SHP77 treated with DMSO at 0.1 percent for 48 hours (cell line): ENCODE measurements around the gene TM4SF18.
"Not testable (repeated sequence)": the region's sequence is repeated elsewhere in the genome, so short reads cannot be mapped to it uniquely, and the experiment has no call there.

ENCODE experiments used
- DNase-seq: peaks from one replicate; lab custom pipeline; 2025; lab: John Stamatoyannopoulos, UW

The TM4SF18 gene, protein sequence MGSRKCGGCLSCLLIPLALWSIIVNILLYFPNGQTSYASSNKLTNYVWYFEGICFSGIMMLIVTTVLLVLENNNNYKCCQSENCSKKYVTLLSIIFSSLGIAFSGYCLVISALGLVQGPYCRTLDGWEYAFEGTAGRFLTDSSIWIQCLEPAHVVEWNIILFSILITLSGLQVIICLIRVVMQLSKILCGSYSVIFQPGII

DNA sequence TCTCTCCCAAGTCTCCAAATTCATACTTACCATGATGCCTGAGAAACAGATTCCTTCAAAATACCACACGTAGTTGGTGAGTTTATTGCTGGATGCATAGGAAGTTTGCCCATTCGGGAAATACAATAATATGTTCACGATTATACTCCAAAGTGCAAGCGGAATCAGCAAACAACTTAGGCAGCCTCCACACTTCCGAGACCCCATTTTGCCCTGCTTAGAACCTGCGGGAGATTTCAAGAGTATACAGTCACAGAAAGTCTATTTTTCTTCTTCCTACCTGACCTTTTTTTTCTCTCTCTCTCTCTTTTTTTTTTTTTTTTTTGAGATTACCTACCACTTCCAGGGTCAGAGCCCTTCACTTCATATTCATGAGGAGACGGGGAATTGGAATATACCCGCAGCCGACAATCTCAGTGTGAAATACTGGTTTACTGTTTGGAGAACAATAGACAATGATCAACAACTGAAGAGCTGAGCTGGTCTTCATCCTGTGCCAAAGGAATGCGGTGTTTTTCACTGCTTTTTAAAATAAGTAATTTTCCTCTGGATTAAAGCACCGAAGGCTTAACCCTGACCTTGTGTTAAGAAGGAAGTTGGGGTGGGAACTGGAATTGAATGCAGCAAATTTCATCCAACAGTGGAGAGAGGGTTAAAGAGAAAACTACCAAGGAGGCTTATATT lies at the start of gene TM4SF18:
TM4SF18 (minus strand) TSS at position 461 of the 684 bp plus-strand sequence; CDS start at position 207, 254 bp downstream.
- DNase-seq: no peak

DNA sequence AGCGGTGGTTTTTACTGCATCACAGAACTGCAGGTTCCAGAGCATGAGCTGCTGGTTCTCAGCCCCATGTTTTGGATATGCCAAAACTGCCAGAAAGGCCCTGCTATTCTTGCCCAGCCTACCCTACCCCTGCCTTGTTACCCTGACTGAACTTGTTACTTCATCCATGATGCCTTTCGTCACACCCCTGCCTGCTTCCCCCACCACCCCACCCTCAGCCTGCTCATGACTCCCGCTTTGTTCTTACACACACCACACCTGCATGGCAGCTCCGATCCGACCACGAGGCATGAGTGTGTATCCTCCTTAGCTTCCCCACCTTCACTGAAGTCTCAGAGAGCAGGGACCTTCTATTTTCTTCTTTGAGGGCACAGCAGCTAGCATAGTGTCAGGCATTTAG lies 49.1 kb upstream of the TM4SF18 start:
- DNase-seq: no peak

DNA sequence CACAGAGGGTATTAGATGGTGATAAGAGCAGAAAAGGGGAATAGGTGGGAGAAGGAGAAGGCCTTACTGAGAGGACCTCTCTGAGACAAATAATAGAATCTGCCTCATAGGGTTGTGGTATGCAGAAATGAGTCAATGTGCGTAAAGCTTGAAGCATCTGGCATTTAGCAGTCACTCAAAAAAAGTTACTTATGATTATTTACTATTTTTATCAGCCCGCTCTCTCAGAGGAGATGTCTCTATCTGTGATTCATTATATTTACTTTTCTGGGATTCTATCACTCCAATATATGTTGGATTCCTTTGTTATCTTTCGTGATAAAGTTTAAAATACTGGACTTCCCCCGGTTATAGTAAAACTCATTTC lies 48.6 kb upstream of the TM4SF18 start:
- no peak for DNase-seq

DNA sequence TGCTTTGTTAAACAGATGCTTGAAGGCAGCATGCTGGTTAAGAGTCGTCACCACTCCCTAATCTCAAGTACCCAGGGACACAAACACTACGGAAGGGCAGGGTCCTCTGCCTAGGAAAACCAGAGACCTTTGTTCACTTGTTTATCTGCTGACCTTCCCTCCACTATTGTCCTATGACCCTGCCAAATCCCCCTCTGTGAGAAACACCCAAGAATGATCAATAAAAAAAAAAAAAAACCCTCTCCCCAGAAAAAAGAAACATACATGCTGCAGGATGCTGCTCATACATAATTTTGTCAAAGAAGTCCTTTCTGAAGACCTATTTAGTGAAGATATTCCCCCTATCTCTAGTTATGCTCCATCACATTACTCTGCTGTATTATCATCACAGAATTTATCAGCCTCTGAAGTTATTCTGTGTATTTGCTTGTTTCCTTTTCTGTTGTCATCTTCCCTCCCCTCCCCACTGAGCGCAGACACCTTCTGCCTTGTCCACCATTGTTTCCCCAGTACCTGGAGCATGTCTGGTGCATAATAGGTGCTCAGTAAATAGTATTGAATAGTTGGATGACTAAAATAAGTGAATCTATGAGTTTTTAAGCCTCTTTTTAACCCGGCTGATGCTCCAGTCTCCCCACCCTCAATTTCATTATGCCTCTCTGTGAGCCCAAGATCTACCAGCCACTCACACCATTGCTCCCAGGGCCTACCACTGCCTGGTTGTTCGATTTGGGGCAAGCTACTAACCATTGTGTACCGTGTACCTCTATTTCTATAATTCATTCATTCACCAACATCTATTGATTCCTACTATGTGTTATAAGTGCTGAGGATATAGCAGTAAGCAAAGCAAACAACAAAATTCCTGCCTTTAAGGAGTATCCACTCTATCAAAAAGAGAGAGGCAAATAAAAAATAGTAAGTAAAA lies 48.0 kb upstream of the TM4SF18 start:
- DNase-seq: no peak

DNA sequence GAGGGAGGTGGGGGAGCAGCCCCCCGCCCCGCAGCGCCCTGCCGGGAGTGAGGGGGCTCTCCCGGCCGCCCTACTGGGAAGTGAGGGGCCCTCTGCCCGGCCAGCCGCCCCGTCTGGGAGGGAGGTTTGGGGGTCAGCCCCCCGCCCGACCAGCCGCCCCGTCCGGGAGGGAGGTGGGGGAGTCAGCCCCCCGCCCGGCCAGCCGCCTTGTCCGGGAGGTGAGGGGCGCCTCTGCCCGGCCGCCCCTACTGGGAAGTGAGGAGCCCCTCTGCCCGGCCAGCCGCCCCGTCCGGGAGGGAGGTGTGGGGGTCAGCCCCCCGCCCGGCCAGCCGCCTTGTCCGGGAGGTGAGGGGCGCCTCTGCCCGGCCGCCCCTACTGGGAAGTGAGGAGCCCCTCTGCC lies 46.8 kb upstream of the TM4SF18 start:
- DNase-seq: not testable (repeated sequence)

DNA sequence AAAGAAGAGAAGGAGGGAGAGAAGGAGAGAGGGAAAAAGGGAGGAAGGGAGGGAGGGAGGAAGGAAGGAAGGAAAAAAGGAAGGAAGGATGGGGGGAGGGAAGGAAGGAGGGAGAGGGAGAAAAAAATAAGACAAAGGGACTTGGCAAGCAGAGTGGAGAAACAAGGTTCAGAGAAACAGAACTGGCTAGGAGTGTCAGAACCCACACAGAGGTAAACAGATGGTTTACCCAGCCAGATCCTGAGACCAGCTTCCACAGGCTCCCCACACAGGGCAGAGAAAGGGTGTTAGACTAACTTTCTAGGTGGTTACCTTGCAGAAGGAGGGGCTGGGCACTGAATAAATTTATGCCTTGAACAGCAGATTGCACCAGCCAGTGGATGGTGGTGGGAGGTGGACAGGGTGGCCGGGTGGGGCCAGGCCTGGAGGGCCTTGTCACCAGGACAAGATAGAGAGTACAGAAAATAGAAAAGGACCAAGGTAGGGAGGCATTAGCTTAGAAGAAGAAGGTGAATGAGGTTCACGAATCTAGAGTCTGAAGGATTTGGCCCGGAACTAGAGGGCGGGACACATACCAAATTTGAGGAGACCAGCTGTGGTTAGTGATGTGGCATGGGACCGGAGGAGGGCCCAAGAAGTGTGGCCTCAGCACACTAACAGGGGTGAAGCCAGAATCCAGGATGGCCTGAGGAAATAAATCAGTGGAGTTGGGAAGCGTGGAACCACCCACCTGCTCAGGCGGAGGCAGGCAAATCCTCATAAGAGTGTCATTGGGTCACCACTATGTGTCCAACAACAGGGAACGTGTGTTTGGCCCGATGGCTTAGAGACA lies 45.3 kb upstream of the TM4SF18 start:
- no peak for DNase-seq

DNA sequence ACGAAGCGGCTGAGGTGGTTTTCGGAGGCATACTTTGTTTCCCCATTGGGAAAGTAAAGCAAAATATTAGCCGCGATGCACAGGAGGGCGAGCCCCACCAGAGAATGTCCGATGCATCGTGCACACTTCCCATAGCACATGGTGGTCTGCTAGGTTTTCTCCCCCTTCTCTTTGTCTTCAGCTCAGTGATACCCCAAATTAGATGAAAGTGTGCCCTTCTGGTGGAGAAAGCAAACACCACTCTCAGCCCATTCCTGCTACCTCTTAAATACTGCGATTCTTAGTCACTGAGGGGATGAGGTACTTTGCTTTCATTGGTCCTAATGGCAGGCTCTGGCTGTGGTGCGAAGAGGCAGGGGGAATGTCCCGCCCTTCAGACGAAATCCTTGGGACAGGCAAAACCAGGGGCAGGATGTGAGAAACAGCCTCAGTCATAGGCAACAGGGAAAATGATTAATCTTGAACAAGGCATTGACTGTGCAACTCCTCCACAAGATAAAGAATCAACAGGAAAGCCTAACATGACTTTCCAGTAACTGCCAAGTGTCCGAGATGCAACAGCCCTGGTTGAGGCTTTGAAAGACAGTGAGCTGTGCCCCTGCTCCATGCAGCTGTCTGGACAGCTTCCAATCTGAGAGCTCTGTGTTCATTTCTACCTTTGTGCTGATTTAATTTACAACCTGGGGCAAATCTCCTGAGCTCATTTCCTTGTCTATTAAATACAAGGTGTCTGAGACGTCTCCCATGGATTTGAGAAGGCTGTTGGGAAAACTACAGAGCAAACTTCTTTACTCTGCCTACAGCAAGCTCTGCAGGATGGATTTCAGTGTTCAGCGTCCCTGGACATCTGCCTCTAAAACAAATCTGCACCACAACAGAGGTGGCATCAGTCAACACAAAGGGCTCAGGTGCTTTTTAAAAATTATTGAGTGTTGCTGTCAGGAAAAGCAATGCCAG lies 44.2 kb upstream of the TM4SF18 start, which contains the start of gene TM4SF1:
TM4SF1 (minus strand) TSS at position 242 of the 957 bp plus-strand sequence; CDS start at position 140, 102 bp downstream.
- DNase-seq: peak; percentile 78

DNA sequence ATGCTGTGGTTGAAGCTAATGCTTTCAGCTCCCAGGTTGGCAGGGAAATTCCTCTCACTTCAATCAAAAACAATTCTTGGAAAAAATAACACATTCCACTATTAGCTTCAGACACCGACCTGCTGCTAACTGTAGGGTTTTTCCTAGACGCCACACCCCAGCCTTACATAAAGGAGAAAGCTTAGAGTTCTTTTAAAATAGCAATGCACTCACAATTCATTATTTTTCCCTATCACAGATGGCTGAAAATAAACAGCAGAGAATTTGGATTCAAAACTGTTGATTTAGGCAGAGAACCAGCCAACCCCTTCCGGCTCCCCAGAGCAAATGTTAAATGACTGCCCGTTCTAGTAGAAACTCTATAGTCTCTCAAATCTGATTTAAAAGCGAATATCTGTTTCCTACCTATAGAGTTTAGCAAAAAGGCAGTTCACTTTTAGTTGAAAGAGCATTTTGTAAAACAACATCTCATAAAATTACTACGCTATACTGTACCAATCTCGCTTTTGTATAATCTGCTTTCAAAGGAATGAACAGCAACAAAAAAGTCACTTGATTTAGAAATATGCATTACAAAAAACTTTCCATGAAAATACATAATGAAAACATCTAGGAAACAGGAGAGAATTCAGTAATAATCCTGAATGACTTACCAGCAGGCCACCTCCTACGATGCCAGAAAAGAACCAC lies 43.4 kb upstream of the TM4SF18 start:
- DNase-seq: peak; percentile 52

DNA sequence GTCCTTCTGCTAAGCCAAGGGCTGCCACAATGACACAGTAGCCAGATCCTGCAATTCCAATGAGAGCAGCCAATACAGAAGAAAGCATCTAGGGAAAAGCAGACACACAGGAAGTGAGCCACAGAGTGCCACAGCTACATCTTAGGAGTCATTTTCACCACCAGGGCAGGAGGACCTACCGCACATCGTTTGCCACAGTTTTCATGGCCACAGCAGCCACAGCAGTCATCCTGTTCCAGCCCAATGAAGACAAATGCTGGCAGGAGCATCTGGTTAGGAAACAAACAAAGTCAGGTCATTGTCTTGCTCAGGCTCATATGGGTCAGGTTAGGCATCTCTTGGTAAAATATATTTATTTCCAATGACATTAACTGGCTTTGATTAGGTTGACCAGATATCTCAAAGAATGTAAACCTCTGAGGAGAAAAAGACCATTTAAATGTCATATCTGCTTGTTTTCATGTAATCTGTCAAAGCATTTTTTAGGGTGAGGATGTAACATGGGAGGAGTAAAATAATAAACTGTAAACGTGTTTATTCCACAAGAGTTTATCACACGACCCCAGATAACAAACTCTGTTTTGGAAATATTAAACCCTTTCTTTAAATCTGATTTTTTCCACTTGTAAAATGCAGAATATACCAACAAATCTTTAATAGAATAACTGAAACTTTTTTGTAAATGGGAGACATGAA lies 42.2 kb upstream of the TM4SF18 start:
- no peak for DNase-seq

DNA sequence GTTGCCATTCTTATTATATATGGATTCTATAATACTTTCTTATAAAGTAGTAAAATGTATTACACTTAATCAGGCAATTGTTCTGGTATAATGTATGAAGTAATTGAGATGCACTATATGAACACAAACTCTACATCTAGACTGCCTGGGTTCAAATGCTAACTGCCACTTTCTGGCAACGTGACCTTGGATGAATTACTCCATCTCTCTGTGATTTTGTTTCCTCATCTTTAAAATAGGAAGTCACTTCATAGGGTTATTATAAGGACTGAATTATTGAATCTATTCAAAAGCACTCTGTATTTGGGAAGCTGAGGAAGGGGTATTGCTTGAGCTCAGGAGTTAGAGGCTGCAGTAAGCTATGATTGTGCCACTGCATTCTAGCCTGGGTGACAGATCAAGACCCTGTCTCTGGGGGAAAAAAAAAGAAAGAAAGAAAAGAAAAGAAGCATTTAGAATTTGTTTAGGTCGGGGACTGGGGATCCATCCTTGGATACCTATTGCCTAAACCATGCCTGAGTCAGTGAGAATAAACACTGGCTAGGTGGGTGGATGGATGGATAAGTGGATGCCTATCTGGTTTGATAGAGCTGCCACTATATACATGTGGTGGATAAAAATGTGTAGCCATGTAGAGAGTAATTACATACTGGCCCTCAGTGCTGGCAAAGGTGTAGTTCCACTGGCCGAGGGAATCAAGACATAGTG lies 41.5 kb upstream of the TM4SF18 start:
- DNase-seq: no peak

DNA sequence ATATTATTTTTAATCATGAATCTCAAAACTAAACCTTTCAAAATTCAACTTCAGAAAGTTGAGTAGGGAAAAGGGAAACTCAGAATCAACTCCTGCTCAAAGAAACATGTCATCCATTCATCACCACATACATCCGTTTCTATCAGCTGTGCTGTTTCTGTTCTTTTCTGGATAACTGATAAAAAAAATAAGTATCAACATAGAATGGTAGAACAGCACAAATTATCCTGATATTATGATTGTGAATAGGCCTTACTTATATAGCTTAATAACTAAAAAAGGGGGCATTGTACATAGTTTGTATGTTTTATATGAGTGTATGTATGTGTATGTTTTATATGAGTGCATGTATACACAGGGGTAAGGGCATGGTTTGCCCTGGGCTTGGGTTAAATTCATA lies 41.0 kb upstream of the TM4SF18 start:
- no peak for DNase-seq

DNA sequence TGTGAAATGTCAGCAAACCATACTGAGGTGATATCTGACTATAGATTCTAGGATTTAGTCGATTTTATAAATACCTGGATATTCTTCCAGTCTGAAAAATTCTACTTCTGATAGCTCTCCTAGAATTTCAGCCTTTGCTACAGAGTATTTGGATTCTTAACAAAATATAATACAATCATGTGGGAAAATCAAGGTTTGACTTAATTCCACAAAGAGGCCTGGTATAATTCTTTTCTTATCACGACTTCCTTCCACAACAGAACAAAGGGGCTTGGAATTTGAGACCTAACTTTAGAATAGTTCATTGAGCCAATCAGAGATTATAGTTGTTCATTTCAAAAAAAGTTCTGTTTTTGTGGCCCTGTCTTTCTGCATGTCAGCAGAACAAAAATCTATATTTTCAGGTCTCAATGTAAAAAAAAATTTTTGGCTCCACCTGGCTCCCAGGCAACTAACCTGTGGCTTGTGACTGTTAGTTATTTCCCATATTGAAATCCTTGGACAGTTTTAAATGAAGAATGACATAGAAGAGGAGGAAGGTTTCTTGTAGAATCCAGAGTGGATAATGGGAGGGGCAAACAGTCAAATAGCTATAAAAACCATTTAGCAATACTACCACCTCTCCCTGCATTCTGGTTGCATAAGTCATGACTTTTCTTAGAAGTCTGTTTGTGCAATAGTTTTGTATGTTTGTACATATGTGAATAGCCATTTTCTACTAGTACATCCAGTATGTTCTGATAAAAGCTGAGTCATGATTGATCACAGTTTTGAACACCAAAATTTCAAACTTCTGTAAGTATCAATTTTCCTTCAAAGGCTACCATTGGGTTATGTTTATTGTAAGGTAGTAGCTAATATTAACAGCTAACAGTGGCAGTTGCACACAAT lies 40.0 kb upstream of the TM4SF18 start:
- DNase-seq: no peak

DNA sequence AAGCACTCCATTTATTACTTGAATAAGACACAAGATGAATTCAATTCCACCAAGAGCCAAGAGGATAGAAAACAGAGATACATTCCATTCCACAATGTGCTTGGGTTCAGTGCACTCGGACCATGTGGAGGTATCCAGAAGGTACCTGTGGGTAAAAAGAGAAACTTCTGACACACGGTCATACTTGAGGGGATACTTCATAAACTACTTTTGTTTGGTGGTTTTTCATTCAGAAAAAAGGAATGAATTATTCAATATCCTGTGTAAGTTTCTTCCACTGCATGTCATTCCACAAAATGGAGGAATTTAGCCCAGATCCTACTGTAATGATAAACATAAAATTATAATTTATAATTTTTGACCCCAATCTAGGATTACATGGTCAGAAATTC lies 38.3 kb upstream of the TM4SF18 start:
- DNase-seq: no peak

DNA sequence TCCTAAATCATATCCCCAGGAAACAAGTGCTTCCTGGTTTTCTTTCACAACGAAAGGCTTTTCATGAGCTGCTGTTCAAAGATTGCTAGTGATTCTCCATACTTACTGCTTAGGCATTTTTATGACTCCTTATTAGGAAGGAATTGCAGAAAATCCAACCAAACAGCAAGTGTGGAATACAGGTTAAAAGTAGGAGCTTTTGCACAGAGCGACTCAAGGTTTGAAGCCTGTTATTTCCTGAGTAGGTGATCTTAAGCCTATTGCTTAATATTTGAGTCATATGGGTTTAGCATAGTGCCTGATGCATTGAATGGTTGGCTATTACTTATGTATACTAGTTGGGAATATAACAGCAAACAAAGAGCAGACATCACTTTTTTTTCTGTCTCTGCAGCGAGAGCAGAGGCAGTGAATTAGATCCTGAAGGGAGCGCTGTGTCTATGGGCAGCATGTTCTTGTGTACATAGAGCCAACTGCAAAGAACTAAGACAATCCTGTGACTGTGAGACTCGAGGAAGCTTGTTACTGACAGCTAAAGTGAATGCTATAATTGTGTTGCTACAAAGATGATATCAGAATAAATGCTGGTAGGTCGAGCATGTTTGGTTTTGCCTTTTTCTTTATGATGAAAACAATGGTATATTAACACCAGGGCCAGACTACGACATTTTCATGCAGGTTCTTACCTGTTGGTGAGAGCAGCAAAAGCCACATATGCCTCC lies 37.7 kb upstream of the TM4SF18 start:
- no peak for DNase-seq

DNA sequence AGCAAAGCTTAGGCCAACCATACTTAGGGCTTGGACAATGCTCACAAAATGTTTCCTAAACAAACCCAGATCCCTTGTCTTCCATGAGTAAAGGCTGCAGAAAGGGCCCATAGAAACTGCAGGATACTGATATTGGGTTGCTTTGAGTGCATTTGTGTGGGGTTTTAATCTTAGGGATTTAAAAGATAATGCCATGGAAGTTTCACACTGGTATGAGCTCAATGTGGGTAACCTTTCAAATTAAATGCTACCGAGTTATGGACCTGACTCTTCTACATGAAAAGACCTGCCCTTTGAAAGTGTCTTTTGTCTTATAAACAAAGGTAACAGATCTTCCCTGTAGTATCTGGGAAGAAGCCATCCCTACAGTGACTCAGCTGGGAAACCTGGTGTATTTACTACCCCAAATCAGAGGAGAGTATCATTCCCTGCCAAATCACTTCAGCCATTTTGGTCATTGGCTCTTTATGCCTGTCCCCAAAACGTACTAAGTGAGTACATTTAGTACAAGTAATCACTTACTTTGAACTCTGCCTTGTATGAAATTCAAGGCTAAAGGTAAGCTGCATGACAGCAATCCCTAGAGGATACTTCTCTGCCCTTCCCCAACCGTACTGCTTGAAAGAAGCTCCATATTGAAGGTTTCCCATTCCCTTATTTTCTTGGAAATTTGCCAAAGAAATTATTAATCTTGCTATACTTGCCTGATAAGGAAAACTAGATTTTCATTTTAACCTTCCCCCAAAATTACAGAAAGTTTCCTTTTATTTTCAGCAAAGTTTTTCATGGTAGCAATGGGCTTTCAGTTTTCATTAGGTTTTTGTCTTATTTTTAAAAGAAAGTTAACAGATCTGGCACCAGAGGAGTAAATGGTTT lies 36.8 kb upstream of the TM4SF18 start:
- DNase-seq: no peak
